HG03354 (cell line): Measurements from ENCODE around the gene FDX2.
A peak's percentile ranks its signal among the peaks of the same experiment; 100 is the strongest.
"Not testable (repeated sequence)": the region's sequence is repeated elsewhere in the genome, so short reads cannot be mapped to it uniquely, and the experiment has no call there.

Experiments
- ATAC-seq: cut with Tn5 transposase; IDR thresholded peaks from one replicate; pipeline ENCODE4 v1.9.1; 2021; ENCODE audit warnings: mild to moderate bottlenecking; ENCODE audit not compliant: unreplicated experiment, poor library complexity, severe bottlenecking

FDX2 gene

DNA sequence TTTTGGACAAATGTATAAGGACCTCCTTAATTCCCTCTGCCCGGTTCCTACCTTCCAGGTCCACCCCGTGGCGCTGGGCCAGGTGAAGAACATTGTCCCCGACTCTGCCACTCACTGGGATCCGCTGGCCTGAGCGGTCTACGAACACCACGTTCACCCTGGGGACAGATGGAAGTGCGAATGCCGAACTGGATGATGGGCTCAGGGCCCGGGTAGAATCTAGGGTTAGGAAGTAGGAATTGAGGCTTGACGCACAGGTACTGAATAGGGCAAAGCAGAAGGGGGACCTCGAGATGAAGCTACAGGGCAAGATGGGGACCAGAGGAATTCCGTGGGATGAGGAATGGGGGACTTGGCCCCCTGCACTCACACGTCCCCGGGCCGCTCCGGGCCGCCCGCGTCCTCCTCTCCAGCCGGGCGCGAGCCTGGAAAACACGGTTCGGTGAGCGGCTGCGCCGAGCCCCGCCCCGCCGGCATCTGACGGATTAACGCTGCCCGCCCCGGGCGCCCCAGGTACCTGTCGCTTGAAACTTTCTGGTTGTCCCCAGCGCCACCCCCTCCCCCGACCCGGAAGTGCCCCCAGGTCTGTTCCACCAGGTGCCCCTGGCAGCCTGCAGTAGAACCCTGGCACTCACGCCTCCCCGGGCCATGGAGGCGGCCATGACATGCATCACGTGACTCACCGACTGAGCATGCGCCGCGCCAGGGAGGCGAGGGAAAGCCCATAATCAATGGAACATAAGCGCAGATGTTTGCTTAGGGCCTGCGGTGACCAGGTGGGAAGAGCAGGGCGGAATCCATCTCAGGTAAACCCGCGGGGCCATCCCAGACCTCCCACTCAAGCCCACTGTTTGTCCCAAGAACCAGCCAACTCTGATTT, at the start of gene FDX2:
TSS of gene FDX2 (minus strand) at position 681 of the 880 bp plus-strand sequence. CDS start at position 662, 19 bp downstream.
- ATAC-seq: peak; percentile 80

DNA sequence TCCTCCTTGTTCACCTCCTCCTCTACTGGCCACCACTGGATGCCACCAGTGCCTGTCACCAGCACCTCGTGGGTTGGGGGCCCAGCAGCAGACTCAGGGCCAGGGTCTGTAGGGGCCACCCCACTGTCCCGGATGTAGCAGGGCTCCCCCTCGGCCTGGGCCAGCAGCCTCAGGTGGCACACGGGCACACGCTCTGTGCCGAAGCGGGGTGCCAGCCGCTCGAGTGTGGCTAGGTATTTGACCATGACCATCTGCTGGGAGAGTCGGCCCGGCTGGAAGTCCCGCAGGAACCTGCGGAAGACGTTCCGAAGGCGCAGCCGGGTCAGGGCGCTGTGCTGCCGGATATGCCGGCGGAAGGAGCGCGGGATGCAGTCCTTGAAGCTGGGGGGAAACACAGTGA, 49.7 kb upstream of the FDX2 start:
- no peak for ATAC-seq

- no peak for ATAC-seq
Measured at GRCh38 chr19:10364644-10365043, 48.8 kb upstream of the FDX2 start.

- ATAC-seq: no peak
Measured at GRCh38 chr19:10363789-10364281, 48.0 kb upstream of the FDX2 start.

DNA sequence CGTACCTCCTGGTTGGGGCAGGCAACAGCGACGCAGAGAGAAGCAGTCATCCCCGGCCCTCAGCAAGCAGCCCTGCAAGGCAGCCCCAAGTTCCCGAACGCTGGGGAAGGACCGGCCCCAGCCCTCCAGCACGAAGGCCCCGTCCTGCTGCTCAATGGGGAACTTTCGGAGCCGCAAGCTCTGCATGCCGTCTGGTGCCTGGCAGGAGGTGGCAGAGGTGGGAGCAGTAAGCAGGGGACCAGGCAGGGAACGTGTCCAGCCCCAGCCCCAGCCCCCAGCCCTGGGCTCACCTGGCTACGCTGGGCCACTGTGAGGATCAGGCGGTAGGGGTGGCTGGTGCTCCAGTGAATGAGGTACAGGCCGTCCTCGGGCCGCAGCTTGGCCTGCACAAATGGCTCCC, 46.4 kb upstream of the FDX2 start:
- ATAC-seq: no peak

GRCh38 chr19:10361569-10362011, 45.8 kb upstream of the FDX2 start:
- ATAC-seq: no peak

- ATAC-seq: no peak
Measured at GRCh38 chr19:10356431-10356830, 40.6 kb upstream of the FDX2 start.

- ATAC-seq: no peak
Measured at GRCh38 chr19:10353793-10354391, 38.1 kb upstream of the FDX2 start.

- no peak for ATAC-seq
Measured at GRCh38 chr19:10352764-10353671, 37.2 kb upstream of the FDX2 start.

- ATAC-seq: no peak
Measured at GRCh38 chr19:10346509-10346908, 30.7 kb upstream of the FDX2 start.

DNA sequence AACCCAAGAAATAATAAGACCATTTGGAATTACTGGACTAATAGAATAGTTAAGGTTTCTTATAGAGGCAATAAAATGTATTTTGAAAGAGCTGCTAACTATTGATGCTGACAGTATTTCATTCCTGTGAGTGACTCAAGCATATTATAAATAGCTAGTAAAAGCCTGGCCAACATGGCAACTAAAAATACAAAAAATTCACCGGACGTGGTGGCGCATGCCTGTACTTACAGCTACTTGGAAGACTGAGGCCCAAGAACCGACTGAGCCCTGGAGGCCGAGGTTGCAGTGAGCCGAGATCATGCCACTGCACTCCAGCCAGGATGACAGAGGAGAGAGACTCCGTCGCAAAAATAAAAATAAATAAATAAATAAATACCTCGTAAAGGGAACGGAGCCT, 29.0 kb upstream of the FDX2 start:
- ATAC-seq: no peak

DNA sequence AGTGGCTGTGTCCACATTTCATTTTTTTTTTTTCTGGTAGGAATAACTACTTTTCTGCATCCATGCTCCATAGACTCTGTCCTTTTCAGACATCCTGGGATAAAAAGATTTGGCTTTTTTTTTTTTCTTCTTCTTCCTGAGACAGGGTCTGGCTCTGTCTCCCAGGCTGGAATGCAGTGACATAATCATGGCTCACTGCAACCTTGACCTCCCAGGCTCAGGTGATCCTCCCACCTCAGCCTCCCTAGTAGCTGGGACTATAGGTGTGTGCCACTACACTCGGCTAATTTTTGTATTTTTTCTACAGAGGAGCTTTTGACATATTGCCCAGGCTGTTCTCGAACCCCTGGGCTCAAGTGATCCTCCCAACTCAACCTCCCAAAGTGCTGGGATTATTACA, 27.7 kb upstream of the FDX2 start:
- ATAC-seq: no peak

DNA sequence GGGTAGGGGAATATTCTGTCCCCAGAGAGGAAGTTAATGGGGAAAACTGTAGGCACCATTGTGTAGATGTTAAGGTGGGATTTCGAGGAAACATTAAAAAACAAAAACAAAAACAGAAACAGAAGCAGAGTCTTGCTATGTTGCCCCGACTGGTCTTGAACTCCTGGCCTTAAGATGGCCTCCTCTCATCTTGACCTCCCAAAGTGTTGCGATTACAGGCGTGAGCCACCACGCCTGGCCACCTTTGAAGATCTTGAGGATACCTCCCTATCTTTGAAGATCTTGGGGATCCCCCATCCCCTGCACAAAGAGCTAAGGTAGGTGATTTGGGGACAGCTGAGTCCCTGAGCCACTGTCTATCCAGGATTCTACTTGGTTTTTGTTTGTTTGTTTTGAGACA, 24.2 kb upstream of the FDX2 start:
- ATAC-seq: no peak

DNA sequence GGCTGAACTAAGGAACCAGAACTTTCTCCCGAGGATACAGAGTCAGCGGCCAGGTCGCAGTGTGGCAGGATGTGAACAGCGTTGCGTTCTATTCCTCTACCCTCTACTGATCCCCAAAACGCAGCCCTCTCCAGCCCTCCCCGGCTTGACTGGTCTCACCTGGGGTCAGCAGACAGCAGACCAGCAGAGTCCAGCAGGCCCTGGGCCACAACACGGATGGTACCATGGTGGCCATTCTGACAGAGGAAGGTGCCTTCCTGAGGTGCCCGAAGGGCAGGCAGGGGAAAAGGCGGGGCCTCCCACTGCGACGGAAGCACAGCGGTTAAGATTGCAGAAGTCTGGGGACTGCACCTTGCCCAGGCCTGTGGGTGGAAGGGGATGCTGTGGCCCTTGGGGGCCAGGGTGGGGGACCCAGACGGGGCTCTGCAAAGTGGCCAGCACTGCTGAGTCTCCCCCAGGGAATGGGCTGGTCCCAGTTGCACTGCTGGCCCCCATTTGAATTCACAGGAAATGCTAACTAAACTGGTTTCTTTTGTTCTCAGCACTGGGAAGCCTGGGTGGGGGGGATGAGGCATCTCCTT, 23.7 kb upstream of the FDX2 start, which contains the start of gene ICAM3:
TSS of gene ICAM3 (minus strand) at position 245 of the 581 bp plus-strand sequence. CDS start at position 235, 10 bp downstream.
- ATAC-seq: peak; percentile 78

DNA sequence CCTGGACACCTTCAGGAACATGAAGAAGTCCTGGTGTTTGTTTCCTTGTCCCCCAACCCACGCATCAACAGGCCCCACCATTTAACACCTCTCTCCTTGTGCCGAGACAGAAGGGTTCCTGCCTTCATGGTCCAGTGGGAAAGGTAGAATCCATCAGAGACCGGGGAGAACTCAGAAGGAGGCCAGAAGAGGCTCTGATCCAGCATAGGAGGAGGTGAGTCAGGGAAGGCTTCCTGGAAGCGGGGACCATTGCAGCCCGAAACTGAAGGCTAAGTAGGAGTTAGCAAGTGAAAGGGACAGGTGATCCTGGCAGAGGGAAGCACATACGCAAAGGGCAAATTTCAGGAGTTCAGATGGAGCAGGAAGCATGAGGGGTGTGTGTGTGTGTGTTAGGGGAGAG, 23.1 kb upstream of the FDX2 start:
- no peak for ATAC-seq

DNA sequence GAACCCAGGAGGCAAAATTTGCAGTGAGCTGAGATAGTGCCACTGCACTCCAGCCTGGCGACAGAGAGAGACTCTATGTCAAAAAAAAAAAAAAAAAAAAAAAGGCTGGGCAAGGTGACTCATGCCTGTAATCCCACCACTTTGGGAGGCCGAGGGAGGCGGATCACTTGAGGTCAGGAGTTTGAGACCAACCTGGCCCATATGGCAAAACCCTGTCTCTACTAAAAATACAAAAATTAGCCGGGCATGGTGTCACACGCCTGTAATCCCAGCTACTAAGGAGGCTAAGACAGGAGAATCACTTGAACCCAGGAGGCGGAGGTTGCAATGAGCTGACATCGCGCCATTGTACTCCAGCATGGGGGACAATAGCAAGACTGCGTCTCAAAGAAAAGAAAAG, 20.9 kb upstream of the FDX2 start:
- ATAC-seq: not testable (repeated sequence)

DNA sequence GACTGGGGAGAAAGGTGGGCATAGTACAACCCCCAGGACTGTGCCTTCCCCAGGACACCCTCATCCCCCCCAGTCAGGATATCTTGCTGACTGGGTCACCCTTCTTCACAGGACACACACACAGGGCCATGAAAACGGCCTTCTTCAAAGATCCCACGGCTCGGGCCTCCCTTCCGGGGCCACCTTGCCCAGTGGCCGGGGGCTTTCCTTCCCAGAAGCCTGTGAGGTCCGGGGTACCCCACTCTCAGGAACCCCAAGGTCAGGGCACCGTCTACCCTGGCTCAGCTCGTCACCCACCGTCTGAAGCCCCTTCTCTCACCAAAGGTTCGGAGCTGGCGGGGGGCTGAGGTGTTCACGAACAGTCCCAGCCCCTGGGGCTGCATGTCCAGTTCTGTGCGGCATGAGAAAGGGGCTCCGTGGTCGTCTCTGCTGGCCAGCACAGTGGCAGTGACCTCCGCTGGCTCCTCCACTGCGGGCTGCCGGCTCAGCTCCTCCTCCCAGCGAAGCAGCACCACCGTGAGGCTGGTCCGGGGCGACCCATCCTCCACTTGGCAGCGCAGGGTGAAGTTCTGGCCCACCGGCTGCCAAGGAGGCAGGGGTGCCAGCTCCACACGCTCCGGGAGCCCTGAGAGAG, 19.7 kb upstream of the FDX2 start:
- ATAC-seq: no peak

DNA sequence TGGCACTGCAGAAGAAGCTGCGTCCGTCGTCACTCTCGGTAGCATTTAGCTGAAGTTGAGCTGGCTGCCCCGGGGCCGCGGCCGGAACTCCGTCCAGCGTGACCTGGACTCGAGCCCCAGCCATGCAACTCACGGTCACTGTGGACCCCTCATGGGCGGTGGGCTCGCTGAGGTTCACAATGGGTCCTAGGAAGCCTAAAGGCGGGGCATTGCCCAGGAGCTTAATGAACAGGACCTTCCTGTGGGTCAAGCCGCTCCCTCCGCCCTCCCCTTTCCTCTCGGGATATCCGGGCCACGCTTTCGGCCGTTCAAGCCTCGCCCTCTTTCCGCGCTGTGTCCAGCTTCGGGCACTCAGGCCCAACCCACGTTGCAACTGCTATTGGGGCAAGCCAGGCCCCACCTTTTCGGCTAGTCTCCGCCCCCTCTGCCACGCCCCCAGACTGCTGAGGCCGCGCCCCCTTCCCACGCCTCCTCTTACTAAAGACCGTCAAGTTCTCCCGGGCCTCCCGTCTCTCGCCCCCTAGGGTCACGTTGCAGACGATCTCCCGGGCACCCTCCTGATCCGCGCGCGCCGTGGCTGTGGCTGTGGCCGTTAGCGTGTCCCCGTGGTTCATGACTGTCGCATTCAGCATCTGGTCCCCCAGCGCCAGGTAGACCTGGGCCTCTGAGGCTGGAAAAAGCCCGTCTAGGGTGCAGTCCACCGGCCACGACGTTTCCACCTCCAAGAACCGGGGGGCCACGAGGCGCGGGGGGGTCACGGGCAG, 19.0 kb upstream of the FDX2 start:
- ATAC-seq: no peak
